ENCODE results near the gene ITPR3.

Gene ITPR3

DNA sequence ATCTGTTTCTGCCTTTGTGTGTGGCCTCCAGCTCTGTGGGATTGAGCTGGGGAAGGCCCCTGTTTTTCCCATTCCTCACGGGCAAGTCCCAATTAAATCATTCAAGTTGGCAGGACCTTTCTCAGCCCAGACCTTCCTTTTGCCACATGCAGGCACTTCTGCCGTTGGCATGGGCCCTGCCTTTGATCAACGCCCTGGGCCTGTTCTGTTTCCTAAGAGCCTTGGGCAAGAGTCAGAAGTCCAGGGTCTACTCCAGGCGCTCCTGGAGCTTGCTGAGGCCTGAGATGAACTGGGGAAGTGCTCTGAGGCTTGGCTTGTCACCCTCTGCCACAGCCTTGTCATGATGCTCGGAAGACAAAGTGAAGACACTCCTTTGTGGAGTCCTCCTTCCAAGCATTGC lies 118.4 kb downstream of the ITPR3 start:
- peak in 1 of 14 donors; percentile 63 for DNase-seq

DNA sequence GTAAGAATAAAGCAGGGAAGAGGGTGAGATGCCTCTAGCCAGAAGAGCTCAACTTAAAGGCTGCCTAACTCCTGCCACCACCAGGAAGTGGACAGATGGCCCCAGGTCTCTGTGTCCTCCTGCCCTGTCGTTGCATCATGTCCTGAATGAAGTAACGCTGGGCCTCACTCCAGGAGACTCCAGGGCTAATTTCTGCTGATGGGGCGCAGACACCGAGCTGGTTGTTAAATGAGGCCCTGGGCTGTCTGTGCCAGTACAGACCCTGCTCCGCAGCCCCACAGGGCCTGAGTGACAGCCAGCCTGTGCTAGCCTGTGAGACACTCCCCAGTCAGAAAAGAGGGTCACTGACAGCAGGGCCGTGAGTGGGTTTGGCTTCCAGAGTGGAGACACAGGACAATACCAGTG lies 119.1 kb downstream of the ITPR3 start:
- DNase-seq: peak in 3 of 14 donors; percentile 16 to 97 (median 45)

GRCh38 chr6:33740794-33741193 lies 119.7 kb downstream of the ITPR3 start:
- DNase-seq: no peak

DNA sequence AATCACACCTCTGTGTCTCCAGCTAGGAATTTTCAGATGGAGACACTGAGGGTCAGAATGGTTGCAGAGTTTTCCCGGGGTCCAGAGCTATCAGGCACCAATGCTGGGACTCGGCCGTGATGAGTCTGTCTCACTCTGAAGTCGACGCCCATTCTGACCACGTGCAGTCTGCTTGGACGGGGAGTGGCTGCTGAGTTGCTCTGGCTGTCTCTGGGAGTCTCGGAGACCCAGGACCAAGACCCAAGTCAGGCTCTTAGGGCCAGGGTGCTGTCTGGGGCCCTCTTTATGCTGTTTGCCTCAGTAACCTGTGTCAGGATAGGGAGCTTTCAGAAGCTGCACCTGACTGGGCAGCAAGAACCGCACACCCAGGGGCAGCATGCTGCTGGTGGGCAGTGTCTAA lies 121.0 kb downstream of the ITPR3 start:
- no peak for DNase-seq

- DNase-seq: peak in 2 of 14 donors; percentile 12 to 72
These were observed 121.7 kb downstream of the ITPR3 start for GRCh38 chr6:33742837-33743236.

DNA sequence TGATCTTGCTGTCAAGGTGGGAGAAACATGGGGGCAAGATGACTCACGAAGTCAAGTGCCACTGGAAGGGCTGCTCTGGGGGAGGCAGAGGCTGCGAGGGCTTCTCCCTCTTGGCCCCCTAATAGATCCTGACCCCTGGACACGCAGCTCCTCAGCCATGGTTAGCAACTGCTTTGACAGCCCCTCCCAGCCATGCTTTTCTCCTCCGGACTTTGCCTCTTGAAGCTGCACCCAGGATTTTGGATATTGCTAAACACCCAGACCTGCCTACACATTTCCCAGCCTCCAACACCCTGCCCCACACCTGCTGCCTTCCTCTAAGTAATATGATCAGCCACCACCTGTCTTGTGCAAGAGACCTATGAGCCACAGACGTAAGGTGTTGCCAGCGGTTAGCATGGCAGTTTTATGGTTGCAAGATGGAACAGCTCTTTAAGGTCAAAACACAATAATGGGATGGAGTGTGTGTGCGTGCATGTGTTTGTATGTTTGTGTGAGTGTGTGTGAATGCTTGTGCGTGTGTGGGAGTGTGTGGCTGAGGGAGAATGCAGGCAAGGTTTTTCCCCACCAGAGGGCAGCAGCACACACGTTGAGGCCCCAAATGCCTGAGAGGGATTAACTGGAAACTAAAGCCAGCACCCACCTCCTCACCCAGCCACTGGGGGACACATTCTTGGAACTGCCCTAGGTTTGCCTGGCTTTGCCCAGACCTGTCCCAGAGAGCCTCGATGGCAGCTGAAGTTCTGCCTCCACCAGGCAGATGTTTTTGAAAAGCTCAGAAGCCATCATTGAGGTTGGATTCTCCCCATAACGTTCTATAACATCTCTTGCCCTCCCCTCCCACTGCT lies 123.1 kb downstream of the ITPR3 start:
- DNase-seq: peak in 13 of 14 donors; percentile 21 to 71 (median 56)

DNA sequence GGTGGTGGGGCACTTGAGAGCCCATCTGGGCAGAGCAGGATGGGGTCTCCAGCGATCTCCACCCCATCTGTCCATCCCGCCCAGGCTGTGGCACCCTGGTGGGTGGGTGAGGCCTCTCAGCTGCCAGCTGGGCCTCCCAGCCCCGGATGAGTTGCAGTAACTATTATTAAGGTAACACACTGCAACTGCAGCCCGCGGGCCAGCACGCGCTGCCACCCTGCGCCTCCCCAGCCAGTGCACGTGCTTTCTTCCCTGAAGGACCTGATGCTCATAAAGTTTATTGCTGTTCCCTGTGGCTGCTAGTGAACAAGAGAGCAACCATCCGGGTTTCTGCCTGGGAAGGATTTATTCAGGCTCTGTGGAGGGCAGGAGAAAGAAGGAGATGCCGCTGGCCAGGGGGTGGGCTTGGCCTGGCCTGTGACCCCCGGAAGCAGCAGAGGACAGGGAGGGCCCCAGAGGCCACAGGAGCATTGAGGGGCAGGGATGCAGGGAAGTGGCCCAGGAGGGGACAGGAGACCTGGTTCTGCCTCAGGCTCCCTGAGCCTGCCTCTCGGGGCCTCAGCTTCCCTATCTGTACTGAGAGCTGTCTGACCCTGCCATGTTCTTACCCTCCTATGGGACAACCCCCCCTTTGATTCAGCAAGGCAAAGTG lies 123.9 kb downstream of the ITPR3 start:
- peak in 4 of 14 donors; percentile 46 to 69 (median 53) for DNase-seq

DNA sequence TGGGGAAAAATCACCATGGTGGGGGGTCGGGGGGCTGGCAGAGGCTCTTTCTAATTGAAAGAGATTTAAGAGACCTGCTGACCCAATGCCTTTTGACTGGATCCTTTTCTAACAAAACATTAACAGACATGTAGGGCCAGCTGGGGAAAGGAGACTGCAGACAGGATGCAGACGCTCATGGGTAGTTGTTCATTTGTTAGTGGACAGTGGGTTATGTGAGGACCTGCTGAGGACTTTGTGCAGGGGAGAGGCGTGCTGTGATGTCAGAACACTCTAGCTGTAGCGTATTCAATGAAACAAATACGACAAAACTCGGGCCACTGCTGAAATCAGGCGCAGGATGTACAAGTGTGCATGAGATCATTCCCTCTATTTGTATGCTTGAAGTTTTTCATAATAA lies 124.4 kb downstream of the ITPR3 start:
- DNase-seq: peak in 5 of 14 donors; percentile 29 to 56 (median 43)
